BLaER1 treated with 17β-estradiol and CSF1 and Interleukin-3, amounts not matched to agents 10 nM and 100 nM (cell line): ENCODE data around the gene SUCO.

Source experiments
- H3K27ac ChIP-seq, 11 experiments: shearing (Covaris generic); formaldehyde crosslinking; 2 replicates each; pipeline ENCODE4 v1.8.1; 2022
- H3K27me3 ChIP-seq, 11 experiments: shearing (Covaris generic); formaldehyde crosslinking; 2 replicates each; pipeline ENCODE4 v1.8.1; 2022
- H3K36me3 ChIP-seq, 11 experiments: shearing (Covaris generic); formaldehyde crosslinking; 2 replicates each; pipeline ENCODE4 v1.8.1; 2022
- H3K4me1 ChIP-seq, 10 experiments: shearing (Covaris generic); formaldehyde crosslinking; 2 replicates each; pipeline ENCODE4 v1.8.1; 2022
- H3K4me2 ChIP-seq, 11 experiments: shearing (Covaris generic); formaldehyde crosslinking; 2 replicates each; pipeline ENCODE4 v1.8.1; 2022
- H3K4me3 ChIP-seq, 10 experiments: shearing (Covaris generic); formaldehyde crosslinking; 2 replicates each; pipeline ENCODE4 v1.8.1; 2022
- H3K9ac ChIP-seq, 11 experiments: shearing (Covaris generic); formaldehyde crosslinking; 2 replicates each; pipeline ENCODE4 v1.8.1; 2022
- H3K9me3 ChIP-seq, 11 experiments: shearing (Covaris generic); formaldehyde crosslinking; replicated peaks in 1 of 11; 2 replicates each; pipeline ENCODE4 v1.8.1; 2022
- H4K20me1 ChIP-seq, 11 experiments: shearing (Covaris generic); formaldehyde crosslinking; 2 replicates each; pipeline ENCODE4 v1.8.1; 2022
- Cebpa-rat ChIP-seq, 11 experiments: shearing (Covaris generic); IDR thresholded peaks; 2 replicates each; pipeline ENCODE4 v1.8.1; 2022

SUCO gene

DNA sequence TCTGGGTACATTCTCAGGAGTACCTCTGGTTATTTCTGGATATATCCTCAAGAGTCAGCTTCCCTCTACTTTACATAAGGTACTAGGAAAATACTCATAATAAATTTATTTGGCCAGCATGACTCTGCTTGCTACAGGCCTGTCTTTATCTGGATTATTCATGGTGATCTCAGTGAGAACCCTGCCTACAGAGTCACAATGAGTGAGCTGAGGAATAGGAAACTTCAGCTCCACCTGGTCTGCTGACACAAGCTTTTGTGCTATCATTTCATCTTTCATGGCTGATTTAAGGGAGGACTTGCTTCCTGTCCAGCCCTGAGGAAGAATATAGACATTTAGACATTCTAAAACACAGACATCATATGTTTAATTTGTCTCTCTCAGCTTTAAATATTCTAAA lies 19.5 kb upstream of the SUCO start:
- Histone ChIP-seq H3K27me3 (no peaks in the 10 kb centered on the region), H3K9me3 (no peaks in the 10 kb centered on the region; a peak in 1 of 22 replicates), H3K4me1 (peaks cover 25 to 39% (median 29%) of the 10 kb centered on the region in 10 experiments), H3K9ac (no peak overlapping the region), H3K36me3 (no peaks in the 10 kb centered on the region), H3K4me3 (no peak overlapping the region), H3K4me2 (no peak overlapping the region; a peak in 1 of 22 replicates), H3K27ac (no peak overlapping the region), H4K20me1 (no peaks in the 10 kb centered on the region)
- TF ChIP-seq Cebpa-rat (IDR thresholded peaks at IDR 0.05) = no peak

DNA sequence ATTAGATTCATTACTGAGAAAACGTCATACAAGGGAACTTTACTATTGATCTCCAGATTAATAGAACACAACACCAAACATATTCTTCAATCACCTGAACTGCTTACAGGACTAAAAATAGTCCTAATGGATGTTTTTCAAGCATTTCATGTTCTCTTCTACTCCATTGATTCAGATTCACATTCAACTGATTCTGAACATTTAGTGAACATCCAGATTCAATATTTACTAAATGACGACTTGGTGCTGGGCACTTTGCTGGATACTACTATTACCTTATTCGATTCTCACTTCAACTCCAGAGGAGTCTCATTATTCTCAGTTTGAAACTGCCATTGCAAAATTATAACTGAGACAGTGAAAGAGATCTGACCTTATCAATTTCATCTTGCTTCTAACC lies 18.8 kb upstream of the SUCO start:
- Histone ChIP-seq H3K9ac (no peak overlapping the region), H3K36me3 (no peaks in the 10 kb centered on the region), H3K4me3 (no peak overlapping the region), H3K27ac (no peak overlapping the region), H3K27me3 (no peaks in the 10 kb centered on the region), H3K9me3 (no peaks in the 10 kb centered on the region; a peak in 1 of 22 replicates), H4K20me1 (no peaks in the 10 kb centered on the region), H3K4me2 (no peak overlapping the region), H3K4me1 (peaks cover 25 to 39% (median 30%) of the 10 kb centered on the region in 10 experiments)
- TF ChIP-seq Cebpa-rat (IDR thresholded peaks at IDR 0.05) = no peak

DNA sequence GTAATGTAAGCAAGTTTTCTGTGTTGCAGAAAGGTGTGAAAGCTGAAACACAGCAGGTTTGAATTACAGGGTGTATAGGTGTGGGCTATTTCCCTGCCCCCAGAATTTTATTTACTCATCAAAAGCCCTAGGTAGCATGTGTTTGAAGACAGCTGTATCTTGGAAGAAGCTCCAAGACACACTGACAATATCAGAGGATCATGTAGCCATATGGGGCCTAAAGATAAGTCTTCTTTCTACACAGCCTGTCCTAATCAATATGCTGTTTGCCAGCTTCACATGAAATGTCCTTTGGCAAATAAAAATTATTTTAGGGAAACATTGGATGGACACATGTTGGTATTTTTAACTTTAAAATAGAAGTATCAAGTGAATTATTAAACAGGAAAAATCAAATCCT lies 17.5 kb upstream of the SUCO start:
- TF ChIP-seq Cebpa-rat (IDR thresholded peaks at IDR 0.05) = no peak
- H3K27me3 ChIP-seq = no peaks in the 10 kb centered on the region
- H3K4me2 ChIP-seq = peak overlapping the region in 8 of 11 experiments; percentile 12 to 67 (median 41); a peak in 12 of 22 replicates
- peaks cover 25 to 39% (median 30%) of the 10 kb centered on the region in 10 experiments for H3K4me1 ChIP-seq
- H3K36me3 ChIP-seq = no peaks in the 10 kb centered on the region
- H4K20me1 ChIP-seq = no peaks in the 10 kb centered on the region
- H3K9me3 ChIP-seq = no peaks in the 10 kb centered on the region; a peak in 1 of 22 replicates
- H3K9ac ChIP-seq = peak overlapping the region in 1 of 11 experiments; percentile 46; a peak in 1 of 22 replicates
- H3K4me3 ChIP-seq = no peak overlapping the region
- peak overlapping the region in 6 of 11 experiments; percentile 49 to 80 (median 62); a peak in 9 of 22 replicates for H3K27ac ChIP-seq

DNA sequence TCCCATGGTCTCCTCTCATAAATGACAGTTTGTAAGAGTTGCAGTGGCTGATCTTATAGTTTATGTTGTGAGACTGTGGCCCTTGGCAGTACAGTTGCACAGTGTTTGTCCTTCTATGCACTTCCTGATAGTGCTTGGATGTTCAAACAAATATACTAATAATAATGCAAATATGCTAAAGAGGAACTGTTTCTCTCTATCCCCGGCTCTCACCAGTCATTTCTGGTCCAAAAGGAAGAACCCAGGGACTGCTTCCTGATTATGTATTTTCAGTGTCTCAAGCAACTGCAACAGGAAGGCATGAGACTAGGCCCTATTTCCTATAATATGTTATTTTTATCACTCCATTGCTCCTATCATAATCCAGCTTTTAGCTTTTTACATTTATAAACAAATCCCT lies 17.0 kb upstream of the SUCO start:
- Histone ChIP-seq H3K27ac (peak overlapping the region in 8 of 11 experiments; percentile 5 to 80 (median 59); a peak in 13 of 22 replicates), H3K4me1 (peaks cover 25 to 39% (median 30%) of the 10 kb centered on the region in 10 experiments)

DNA sequence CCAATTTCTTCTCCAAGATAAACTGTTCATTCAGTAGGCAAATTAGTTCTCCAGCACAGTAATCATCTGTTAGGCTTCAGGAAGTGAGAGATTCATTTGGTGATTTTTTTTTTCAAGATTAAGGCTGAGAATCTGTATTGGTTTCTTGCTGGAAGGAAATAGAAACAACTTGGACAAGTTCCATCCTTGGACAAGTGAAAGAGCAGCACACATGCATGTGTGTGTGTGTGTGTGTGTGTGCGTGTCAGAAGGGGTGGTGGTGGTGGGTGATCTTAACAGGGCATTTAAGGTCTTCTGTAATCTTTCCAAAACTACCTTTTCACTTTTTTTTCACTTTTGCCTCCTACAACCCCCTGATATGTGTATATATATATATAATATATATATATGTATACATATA lies 15.9 kb upstream of the SUCO start:
- H3K27me3 ChIP-seq = no peaks in the 10 kb centered on the region
- H4K20me1 ChIP-seq = no peaks in the 10 kb centered on the region
- no peak overlapping the region for H3K4me3 ChIP-seq
- peaks cover 25 to 39% (median 30%) of the 10 kb centered on the region in 10 experiments for H3K4me1 ChIP-seq
- peak overlapping the region in 9 of 11 experiments; percentile 6 to 67 (median 32); a peak in 14 of 22 replicates for H3K4me2 ChIP-seq
- no peaks in the 10 kb centered on the region; a peak in 1 of 22 replicates for H3K9me3 ChIP-seq
- no peaks in the 10 kb centered on the region for H3K36me3 ChIP-seq
- H3K27ac ChIP-seq = peak overlapping the region in 6 of 11 experiments; percentile 1 to 80 (median 59); a peak in 7 of 22 replicates
- H3K9ac ChIP-seq = no peak overlapping the region
- no peak for TF ChIP-seq Cebpa-rat (IDR thresholded peaks at IDR 0.05)

More for the DNA sequence above, 17.0 kb upstream of the SUCO start:
- Histone ChIP-seq H3K27me3 (no peaks in the 10 kb centered on the region), H3K9me3 (no peaks in the 10 kb centered on the region; a peak in 1 of 22 replicates), H3K9ac (peak overlapping the region in 2 of 11 experiments; percentile 33 to 46; a peak in 2 of 22 replicates), H3K4me3 (no peak overlapping the region), H3K4me2 (peak overlapping the region in 9 of 11 experiments; percentile 12 to 67 (median 34); a peak in 18 of 22 replicates), H4K20me1 (no peaks in the 10 kb centered on the region), H3K36me3 (no peaks in the 10 kb centered on the region)
- TF ChIP-seq Cebpa-rat (IDR thresholded peaks at IDR 0.05) = no peak

GRCh38 chr1:172517545-172517944 lies 15.4 kb upstream of the SUCO start:
- no peaks in the 10 kb centered on the region; a peak in 1 of 22 replicates for H3K9me3 ChIP-seq
- H3K4me3 ChIP-seq = no peak overlapping the region
- H3K36me3 ChIP-seq = no peaks in the 10 kb centered on the region
- no peaks in the 10 kb centered on the region for H4K20me1 ChIP-seq
- no peak for TF ChIP-seq Cebpa-rat (IDR thresholded peaks at IDR 0.05)
- no peak overlapping the region for H3K9ac ChIP-seq
- peak overlapping the region; percentile 44 to 73 (median 64); a peak in 21 of 22 replicates for H3K4me2 ChIP-seq
- no peaks in the 10 kb centered on the region for H3K27me3 ChIP-seq
- no peak overlapping the region; a peak in 1 of 22 replicates for H3K27ac ChIP-seq
- peaks cover 25 to 39% (median 30%) of the 10 kb centered on the region in 10 experiments for H3K4me1 ChIP-seq

GRCh38 chr1:172529304-172529703 lies 3.6 kb upstream of the SUCO start:
- peaks cover 8 to 12% (median 11%) of the 10 kb centered on the region in 10 experiments for H3K4me1 ChIP-seq
- TF ChIP-seq Cebpa-rat (IDR thresholded peaks at IDR 0.05) = no peak
- no peaks in the 10 kb centered on the region for H3K36me3 ChIP-seq
- no peaks in the 10 kb centered on the region for H3K27me3 ChIP-seq
- no peaks in the 10 kb centered on the region for H3K9me3 ChIP-seq
- peaks cover 0 to 12% (median 7%) of the 10 kb centered on the region in 11 experiments; a peak in 13 of 22 replicates for H4K20me1 ChIP-seq
- no peak overlapping the region for H3K9ac ChIP-seq
- no peak overlapping the region for H3K4me3 ChIP-seq
- H3K4me2 ChIP-seq = no peak overlapping the region
- no peak overlapping the region for H3K27ac ChIP-seq

- no peaks in the 10 kb centered on the region for H3K27me3 ChIP-seq
- no peaks in the 10 kb centered on the region for H3K9me3 ChIP-seq
- H3K36me3 ChIP-seq = no peaks in the 10 kb centered on the region
- H4K20me1 ChIP-seq = peaks cover 0 to 19% (median 12%) of the 10 kb centered on the region in 11 experiments; a peak in 14 of 22 replicates
- H3K4me1 ChIP-seq = peaks cover 14 to 19% (median 18%) of the 10 kb centered on the region in 10 experiments
- no peak for TF ChIP-seq Cebpa-rat (IDR thresholded peaks at IDR 0.05)
- H3K4me3 ChIP-seq = no peak overlapping the region
- H3K4me2 ChIP-seq = no peak overlapping the region
- H3K9ac ChIP-seq = no peak overlapping the region
- H3K27ac ChIP-seq = no peak overlapping the region
Measured at GRCh38 chr1:172530000-172530399, 3.0 kb upstream of the SUCO start.

DNA sequence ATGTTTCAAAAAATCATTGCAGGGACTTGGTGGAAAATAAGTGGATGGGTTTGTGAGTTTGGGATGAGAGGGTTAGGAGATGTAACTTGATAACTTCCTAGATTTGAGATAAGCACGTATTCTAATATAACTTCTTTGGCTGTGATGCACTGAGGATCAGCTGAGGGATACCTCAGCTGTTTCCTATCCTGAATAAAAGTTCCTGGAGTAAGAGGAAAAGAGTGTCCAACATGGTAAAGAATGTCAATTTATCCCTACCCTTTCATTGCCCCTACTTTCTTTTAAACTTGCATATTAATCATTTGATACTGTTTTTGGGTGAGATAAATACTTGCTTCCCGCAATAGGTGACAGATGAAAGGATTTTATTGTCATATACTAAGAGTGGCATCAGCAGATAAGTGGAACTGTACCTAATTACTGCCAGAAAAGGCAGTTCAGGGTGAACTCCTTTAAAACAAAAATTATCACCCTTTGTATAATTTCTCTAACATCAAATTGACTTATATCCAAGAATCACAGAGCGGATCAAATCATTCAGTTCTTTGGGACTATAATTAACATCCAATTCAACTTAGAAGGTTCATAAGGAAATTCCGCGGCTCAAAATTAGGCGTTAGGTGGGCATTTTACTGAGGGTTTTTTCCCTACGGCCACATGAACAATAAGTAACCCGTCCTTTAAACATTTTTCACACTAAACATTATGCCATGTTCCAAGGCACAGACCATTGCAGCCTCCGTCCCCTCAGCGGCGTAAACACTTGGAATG lies 1.4 kb upstream of the SUCO start:
- Histone ChIP-seq H3K4me3 (peak overlapping the region; percentile 70 to 94 (median 87)), H3K36me3 (peaks cover 0 to 2% (median 0%) of the 10 kb centered on the region in 11 experiments; a peak in 1 of 22 replicates), H3K27me3 (no peaks in the 10 kb centered on the region), H3K4me1 (peaks cover 23 to 35% (median 32%) of the 10 kb centered on the region in 10 experiments), H4K20me1 (peaks cover 9 to 35% (median 27%) of the 10 kb centered on the region in 11 experiments; a peak in 17 of 22 replicates), H3K9ac (peak overlapping the region; percentile 87 to 96 (median 91)), H3K4me2 (peak overlapping the region; percentile 76 to 88 (median 85)), H3K9me3 (no peaks in the 10 kb centered on the region), H3K27ac (peak overlapping the region; percentile 66 to 97 (median 92))
- no peak for TF ChIP-seq Cebpa-rat (IDR thresholded peaks at IDR 0.05)
